ENCODE data around the gene PRM2.

Gene PRM2

DNA sequence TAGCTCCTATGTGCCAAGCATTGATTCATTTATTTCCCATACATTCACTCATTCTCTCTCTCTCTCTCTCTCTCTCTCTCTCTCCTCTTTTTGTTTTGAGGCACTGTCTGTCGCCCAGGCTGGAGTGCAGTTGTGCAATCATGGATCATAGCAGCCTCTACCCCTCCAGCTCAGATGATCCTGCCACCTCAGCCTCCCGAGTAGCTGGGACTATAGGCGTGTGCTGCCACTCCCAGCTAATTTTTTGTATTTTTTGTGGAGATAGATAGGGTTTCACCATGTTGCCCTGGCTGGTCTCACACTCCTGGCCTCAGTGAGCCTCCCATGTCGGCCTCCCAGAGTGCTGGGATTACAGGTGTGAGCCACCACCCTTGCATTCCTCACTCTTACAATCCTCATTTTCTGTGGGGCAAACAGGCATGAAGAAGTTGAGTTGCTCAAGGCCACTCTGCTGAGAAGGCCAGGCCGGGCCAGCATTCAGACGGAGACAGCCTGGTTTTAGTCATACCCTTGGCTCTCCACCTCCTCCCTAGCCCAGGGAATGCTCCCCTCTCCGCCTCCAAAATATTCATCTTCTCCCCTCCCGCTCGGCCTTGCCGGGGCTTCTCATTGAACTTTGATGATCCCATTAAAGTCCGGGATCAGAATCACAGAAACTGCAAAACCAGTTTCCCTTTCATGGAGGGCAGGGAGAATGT lies 765 bp upstream of the PRM2 start:
- H3K4me1 ChIP-seq (ENCODE audit: low read depth, poor library complexity, severe bottlenecking): peaks cover 8% of the 10 kb centered on the region
- H2AFZ ChIP-seq (ENCODE audit: low read depth): no peak overlapping the region
- H3K79me2 ChIP-seq (ENCODE audit: insufficient read depth, low read depth): no peaks in the 10 kb centered on the region
- no peaks in the 10 kb centered on the region for H4K20me1 ChIP-seq (ENCODE audit: insufficient read depth)
- H3K9ac ChIP-seq: no peak overlapping the region
- TF ChIP-seq, protein P1, sequence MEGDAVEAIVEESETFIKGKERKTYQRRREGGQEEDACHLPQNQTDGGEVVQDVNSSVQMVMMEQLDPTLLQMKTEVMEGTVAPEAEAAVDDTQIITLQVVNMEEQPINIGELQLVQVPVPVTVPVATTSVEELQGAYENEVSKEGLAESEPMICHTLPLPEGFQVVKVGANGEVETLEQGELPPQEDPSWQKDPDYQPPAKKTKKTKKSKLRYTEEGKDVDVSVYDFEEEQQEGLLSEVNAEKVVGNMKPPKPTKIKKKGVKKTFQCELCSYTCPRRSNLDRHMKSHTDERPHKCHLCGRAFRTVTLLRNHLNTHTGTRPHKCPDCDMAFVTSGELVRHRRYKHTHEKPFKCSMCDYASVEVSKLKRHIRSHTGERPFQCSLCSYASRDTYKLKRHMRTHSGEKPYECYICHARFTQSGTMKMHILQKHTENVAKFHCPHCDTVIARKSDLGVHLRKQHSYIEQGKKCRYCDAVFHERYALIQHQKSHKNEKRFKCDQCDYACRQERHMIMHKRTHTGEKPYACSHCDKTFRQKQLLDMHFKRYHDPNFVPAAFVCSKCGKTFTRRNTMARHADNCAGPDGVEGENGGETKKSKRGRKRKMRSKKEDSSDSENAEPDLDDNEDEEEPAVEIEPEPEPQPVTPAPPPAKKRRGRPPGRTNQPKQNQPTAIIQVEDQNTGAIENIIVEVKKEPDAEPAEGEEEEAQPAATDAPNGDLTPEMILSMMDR (conservative IDR thresholded peaks at IDR 0.05; ENCODE audit: low read depth, low read length): no peak
- H3K4me3 ChIP-seq (IDR thresholded peaks at IDR 0.05; ENCODE audit: insufficient read depth, low read depth, low read length): no peak overlapping the region
- H3K4me2 ChIP-seq: no peak overlapping the region
- peaks cover 24% of the 10 kb centered on the region; the same call in 1 of the 2 replicates for H3K27me3 ChIP-seq (ENCODE audit: insufficient read depth, low read depth)
- no peaks in the 10 kb centered on the region for H3K36me3 ChIP-seq (ENCODE audit: insufficient read depth)
- H3K27ac ChIP-seq: no peak overlapping the region

DNA sequence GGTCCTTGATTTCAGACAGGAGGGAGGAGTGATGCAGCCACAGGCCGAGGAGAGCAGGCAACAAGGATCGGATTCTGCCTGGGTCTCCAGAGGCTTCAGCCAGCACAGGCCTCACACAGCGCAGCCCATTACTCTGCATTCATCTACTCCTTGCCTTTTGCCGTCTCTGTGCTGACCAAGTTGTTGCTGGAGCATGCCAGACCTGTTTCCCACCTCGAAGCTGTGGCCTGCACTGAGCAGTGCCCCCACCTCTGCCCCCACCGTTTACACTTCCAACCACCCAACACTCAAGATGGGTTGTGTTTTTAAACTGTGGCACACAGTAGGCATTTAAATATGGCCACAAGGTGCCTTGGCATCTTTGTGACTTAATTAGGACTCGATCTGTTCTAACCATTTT lies 1.3 kb downstream of the PRM2 start:
- no peaks in the 10 kb centered on the region for H4K20me1 ChIP-seq (ENCODE audit: insufficient read depth)
- peaks cover 22% of the 10 kb centered on the region; the same call in 1 of the 2 replicates for H3K27me3 ChIP-seq (ENCODE audit: insufficient read depth, low read depth)
- no peak overlapping the region for H3K27ac ChIP-seq
- H3K4me2 ChIP-seq: no peak overlapping the region
- no peak overlapping the region for H3K4me3 ChIP-seq (IDR thresholded peaks at IDR 0.05; ENCODE audit: insufficient read depth, low read depth, low read length)
- H3K36me3 ChIP-seq (ENCODE audit: insufficient read depth): no peaks in the 10 kb centered on the region
- TF ChIP-seq, protein P1 (conservative IDR thresholded peaks at IDR 0.05; ENCODE audit: low read depth, low read length): no peak
- no peak overlapping the region for H2AFZ ChIP-seq (ENCODE audit: low read depth)
- H3K9ac ChIP-seq: no peak overlapping the region
- H3K4me1 ChIP-seq (ENCODE audit: low read depth, poor library complexity, severe bottlenecking): peaks cover 6% of the 10 kb centered on the region
- no peaks in the 10 kb centered on the region for H3K79me2 ChIP-seq (ENCODE audit: insufficient read depth, low read depth)

DNA sequence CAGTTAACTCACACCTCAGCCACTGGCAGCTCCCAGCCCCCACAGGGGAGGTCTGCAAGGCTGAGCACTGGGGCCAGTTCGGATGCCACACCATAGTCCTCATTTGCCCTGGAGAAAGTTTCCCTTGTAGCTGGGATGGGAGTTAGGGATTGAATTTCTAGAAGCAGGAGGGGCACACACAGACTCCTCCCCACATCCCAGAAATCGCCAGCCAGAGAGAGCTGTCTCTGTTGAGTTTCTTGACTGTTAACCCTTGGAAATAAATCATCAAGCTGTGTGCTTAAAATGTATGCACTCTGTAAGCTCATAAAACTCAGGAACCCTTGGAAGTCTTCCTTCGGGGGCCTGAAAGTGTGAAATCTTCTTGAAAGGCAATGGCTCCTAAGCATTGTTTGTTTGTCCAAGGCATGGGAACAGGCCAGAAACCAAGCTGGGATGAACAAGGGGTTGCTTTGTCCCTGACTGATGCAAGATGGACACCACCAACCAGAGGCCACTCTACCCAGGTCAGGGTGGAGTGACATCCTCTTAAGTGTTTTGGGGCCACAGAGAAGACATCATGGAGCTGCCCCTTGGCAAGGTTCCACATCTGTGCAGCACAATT lies 2.5 kb downstream of the PRM2 start:
- H2AFZ ChIP-seq (ENCODE audit: low read depth): no peak overlapping the region

DNA sequence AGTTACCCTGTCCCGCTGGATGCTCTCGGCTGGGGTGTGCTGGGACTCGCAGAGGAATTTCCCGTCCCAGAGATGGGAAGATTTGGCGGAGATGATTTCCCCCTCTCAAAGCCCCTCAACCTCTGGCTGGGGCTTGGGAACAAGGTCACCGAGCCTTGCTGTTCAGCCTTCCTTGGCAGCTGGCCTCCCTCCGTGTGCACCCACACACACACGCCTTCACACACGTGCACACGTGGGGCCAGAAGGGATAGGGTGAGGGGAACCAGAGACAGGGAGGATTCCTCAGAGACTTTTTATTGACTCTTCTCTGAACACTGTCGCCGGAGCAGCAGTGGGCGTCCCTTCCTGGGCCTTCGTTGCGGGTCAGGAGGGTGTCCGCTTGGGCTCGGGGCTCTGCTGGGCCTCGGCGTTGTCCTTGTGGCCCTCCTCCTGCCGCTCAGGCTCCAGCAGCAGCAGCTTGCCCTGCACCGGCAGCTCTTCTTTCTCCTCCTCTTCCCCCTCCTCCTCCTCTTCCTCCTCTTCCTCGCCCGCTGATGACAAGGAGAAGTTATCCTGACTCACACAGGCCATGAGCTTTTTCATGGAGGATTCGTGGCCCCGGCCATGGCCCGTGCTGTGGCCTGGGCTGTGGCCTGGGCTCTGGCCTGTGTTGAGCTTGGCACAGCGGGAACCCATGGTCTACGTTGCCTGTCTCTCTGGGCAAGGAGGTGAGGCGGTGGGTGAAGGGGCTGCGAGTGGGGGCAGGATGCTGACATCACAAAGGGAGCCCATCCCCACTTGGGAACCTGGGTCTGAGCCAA lies 3.2 kb downstream of the PRM2 start, which contains the start of gene PRM3:
PRM3 (minus strand) TSS at position 709 of the 800 bp plus-strand sequence; CDS start at position 675, 34 bp downstream.
- TF ChIP-seq, protein P1 (conservative IDR thresholded peaks at IDR 0.05; ENCODE audit: low read depth, low read length): no peak
- H3K4me2 ChIP-seq: no peak within 1 kb of the TSS
- H3K27me3 ChIP-seq (ENCODE audit: insufficient read depth, low read depth): peaks cover 18% of the 10 kb centered on the region; the same call in 1 of the 2 replicates
- H3K4me1 ChIP-seq (ENCODE audit: low read depth, poor library complexity, severe bottlenecking): no peaks in the 10 kb centered on the region
- H4K20me1 ChIP-seq (ENCODE audit: insufficient read depth): no peaks in the 10 kb centered on the region
- no peak within 1 kb of the TSS for H3K4me3 ChIP-seq (IDR thresholded peaks at IDR 0.05; ENCODE audit: insufficient read depth, low read depth, low read length)
- H3K27ac ChIP-seq: no peak within 1 kb of the TSS
- no peak within 1 kb of the TSS for H2AFZ ChIP-seq (ENCODE audit: low read depth)
- H3K79me2 ChIP-seq (ENCODE audit: insufficient read depth, low read depth): no peaks in the 10 kb centered on the region
- no peak within 1 kb of the TSS for H3K9ac ChIP-seq
- H3K36me3 ChIP-seq (ENCODE audit: insufficient read depth): no peaks in the 10 kb centered on the region

More for the DNA sequence above, 2.5 kb downstream of the PRM2 start:
- H3K9ac ChIP-seq: no peak overlapping the region
- TF ChIP-seq, protein P1 (conservative IDR thresholded peaks at IDR 0.05; ENCODE audit: low read depth, low read length): no peak
- H3K27ac ChIP-seq: no peak overlapping the region
- H3K4me3 ChIP-seq (IDR thresholded peaks at IDR 0.05; ENCODE audit: insufficient read depth, low read depth, low read length): no peak overlapping the region
- H3K4me1 ChIP-seq (ENCODE audit: low read depth, poor library complexity, severe bottlenecking): no peaks in the 10 kb centered on the region
- H3K79me2 ChIP-seq (ENCODE audit: insufficient read depth, low read depth): no peaks in the 10 kb centered on the region
- H4K20me1 ChIP-seq (ENCODE audit: insufficient read depth): no peaks in the 10 kb centered on the region
- no peak overlapping the region for H3K4me2 ChIP-seq
- H3K36me3 ChIP-seq (ENCODE audit: insufficient read depth): no peaks in the 10 kb centered on the region
- peaks cover 18% of the 10 kb centered on the region; the same call in 1 of the 2 replicates for H3K27me3 ChIP-seq (ENCODE audit: insufficient read depth, low read depth)
